ENCODE measurements around the gene TEX101.
"Not testable (repeated sequence)": the region's sequence is repeated elsewhere in the genome, so short reads cannot be mapped to it uniquely, and the experiment has no call there.

GRCh38 chr19:43391552-43391935 is 23.1 kb upstream of the TEX101 start:
- TF ChIP-seq CTCF (conservative IDR thresholded peaks at IDR 0.05); EZH2 (IDR thresholded peaks at IDR 0.05; ENCODE audit: low read depth): not testable (repeated sequence)
